Fibroblast of peridontal ligament (primary cell): ENCODE results near the gene EIF5A2.
"Not testable (repeated sequence)": the region's sequence is repeated elsewhere in the genome, so short reads cannot be mapped to it uniquely, and the experiment has no call there.

Experiments used
- DNase-seq: peaks from one replicate; pipeline ENCODE4 v3.0.0-alpha.2; 2010; ENCODE audit errors: extremely low read depth

EIF5A2 gene

GRCh38 chr3:170896781-170897180 is 11.7 kb downstream of the EIF5A2 start:
- no peak for DNase-seq

GRCh38 chr3:170896333-170896732 is 12.1 kb downstream of the EIF5A2 start:
- DNase-seq = not testable (repeated sequence)

- no peak for DNase-seq
These were observed 14.5 kb downstream of the EIF5A2 start for GRCh38 chr3:170893895-170894294.

- no peak for DNase-seq
These were observed 18.8 kb downstream of the EIF5A2 start for GRCh38 chr3:170889630-170890029.

DNA sequence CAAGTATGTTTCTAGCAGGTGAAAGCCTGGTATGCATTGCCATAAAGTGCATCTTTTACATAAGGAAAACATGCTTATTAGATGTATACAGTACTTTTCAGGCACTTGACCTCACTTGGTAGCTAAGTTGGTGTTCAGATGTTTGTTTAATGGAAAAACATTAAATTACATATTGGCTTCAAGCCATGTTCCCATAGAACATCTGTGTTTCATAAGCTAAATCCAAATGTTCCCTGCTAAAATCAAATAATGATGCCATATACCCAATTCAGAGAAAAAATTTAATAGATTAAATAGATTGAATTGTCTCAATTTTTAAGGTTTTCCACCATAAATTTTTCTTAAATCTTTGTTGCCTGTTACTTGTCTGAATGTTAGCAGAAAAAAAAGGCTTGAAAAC is 19.3 kb downstream of the EIF5A2 start:
- DNase-seq = peak; percentile 45

GRCh38 chr3:170884109-170884930 is 24.1 kb downstream of the EIF5A2 start:
- DNase-seq = not testable (repeated sequence)

DNA sequence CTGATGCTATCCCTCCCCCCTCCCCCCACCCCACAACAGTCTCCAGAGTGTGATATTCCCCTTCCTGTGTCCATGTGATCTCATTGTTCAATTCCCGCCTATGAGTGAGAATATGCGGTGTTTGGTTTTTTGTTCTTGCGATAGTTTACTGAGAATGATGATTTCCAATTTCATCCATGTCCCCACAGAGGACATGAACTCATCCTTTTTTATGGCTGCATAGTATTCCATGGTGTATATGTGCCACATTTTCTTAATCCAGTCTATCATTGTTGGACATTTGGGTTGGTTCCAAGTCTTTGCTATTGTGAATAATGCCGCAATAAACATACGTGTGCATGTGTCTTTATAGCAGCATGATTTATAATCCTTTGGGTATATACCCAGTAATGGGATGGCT is 29.7 kb downstream of the EIF5A2 start:
- DNase-seq = not testable (repeated sequence)

DNA sequence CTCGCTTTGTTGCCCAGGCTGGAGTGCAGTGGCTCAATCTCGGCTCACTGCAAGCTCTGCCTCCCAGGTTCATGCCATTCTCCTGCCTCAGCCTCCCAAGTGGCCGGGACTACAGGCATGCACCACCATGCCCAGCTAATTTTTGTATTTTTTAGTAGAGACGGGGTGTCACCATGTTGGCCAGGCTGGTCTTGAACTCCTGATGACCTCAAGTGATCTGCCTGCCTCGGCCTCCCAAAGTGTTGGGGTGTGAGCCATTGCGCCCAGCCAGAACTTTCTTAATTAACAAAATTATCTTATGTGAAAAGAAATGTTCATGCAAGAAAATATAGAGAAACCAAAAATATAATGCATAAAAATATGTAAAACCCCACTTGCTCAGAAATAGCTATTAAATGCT is 31.1 kb downstream of the EIF5A2 start:
- DNase-seq = not testable (repeated sequence)

GRCh38 chr3:170876537-170876936 is 31.9 kb downstream of the EIF5A2 start:
- no peak for DNase-seq

- DNase-seq = peak; percentile 96
These were observed 38.5 kb downstream of the EIF5A2 start, which contains the start of gene RPL22L1 for GRCh38 chr3:170869645-170870593. Gene RPL22L1, minus strand, starts transcription at chr3:170870195. Its CDS starts 28 bp downstream, at chr3:170870167.

GRCh38 chr3:170869239-170869590 is 39.2 kb downstream of the EIF5A2 start:
- DNase-seq = no peak

DNA sequence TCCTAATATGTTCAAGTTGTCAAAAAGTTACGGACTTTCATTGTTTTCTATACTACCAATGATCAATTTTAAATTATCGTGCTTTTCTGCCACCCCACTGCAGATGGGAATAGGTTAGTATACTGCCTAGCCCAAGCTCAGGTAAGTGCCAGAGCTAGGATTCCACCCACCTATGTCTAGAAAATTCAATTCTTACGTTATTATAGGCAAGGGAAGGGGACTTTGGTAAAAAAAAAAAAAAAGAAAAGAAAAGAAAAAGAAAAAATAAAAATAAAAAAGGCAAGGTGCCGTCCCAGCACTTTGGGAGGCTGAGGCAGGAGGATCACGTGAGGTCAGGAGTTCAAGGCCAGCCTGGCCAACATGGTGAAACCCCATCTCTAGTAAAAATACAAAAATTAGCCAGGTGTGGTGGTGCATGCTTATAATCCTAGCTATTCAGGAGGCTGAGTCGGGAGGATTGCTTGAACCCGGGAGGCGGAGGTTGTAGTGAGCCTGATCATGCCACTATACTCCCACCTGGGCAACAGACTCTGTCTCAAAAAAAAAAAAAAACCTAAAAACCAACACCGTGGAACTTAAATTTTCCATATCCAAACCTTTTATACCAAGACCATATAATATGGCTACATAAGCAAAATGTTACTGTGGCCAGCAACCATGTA is 39.7 kb downstream of the EIF5A2 start:
- no peak for DNase-seq

- DNase-seq = peak; percentile 27
These were observed 41.1 kb downstream of the EIF5A2 start for GRCh38 chr3:170867143-170867937.

DNA sequence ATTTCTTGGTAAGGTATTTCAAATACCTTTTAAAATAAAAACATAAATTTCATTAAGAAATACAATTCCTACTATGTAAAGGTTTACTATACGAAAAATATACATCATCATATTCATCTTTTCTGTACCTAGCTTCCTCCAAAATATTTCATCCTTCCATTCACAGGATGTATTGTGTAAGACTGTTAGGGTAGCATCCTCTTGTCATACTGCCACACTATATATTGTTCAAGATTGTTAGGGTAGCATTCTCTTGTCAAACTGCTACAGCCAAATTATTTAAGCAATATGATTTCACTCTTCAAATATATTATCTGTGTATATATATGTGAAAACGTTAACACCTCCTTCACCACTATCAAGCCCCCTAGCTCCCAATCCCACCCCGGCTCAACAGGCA is 41.9 kb downstream of the EIF5A2 start:
- no peak for DNase-seq

- DNase-seq = no peak
These were observed 43.0 kb downstream of the EIF5A2 start for GRCh38 chr3:170865209-170866094.

- DNase-seq = no peak
These were observed 43.8 kb downstream of the EIF5A2 start for GRCh38 chr3:170864525-170865208.

GRCh38 chr3:170863816-170864215 is 44.6 kb downstream of the EIF5A2 start:
- DNase-seq = no peak

DNA sequence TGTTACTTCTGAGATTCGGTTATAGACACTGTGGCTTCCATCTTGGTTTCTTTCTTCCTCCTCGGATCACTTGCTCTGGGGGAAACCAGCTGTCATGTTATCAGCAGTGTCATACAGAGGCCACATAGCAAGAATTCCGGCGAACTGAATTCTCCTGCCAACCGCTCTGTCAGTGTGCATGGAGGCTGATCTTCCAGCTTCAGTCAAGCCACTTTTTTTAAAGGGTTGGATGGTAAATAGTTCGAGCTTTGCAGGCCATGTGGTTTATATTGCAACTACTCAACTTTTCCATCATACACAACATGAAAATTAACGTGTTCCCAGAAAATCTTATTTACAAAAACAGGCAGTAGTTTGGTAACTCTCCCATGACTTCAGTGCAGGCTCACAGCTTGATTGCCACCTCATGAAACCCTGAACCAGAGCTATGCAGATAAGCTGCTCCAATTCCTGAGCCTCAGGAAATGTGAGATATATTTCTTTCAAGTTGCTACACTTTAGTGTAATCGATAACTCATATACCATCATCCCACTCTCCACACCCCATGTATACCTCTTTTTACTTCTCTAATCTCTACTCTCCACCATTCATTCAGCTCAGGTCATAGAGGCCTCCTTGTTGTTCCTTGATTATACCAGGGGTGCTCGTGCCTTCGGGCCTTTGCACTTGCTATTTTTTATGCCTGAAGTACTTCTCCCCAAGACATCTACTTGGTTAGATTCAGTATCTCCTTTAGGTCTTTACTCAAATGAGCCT is 45.6 kb downstream of the EIF5A2 start:
- DNase-seq = peak; percentile 66

GRCh38 chr3:170858599-170858998 is 49.8 kb downstream of the EIF5A2 start:
- DNase-seq = no peak
